ENCODE measurements around the gene EARS2. TPM values are rescaled to one million over a fixed set of nuclear protein-coding genes. Genes with fewer than 3 reads are reported as not detected.

Gene EARS2
- total and polyA plus RNA-seq, 2 of the 8 experiments (the other 6 are each of a cell fraction or from before 2014, with no cell fraction given): 47.8 to 111 TPM

DNA sequence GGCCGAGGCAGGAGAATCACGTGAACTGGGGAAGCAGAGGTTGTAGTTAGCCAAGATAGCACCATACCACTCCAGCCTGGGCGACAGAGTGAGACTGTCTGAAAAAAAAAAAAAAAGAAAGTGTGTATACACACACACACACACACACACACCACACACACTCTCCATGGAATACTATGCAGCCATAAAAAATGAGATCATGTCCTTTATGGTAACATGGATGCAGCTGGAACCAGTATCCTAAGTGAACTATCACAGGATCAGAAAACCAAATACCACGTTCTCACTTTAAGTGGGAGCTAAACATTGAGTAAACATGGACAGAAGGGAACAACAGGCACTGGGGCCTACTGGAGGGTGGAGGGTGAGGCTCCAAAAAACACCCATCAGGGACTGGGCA lies 22.2 kb upstream of the EARS2 start (continued):
- TF ChIP-seq CTCF (IDR thresholded peaks at IDR 0.05; ENCODE audit: control extremely low read depth in 1 of 3, insufficient read depth in 1 of 3, low read depth in 1 of 3, low read length in 3 of 3): no peak
- no peak for TF ChIP-seq JUN (IDR thresholded peaks at IDR 0.05; ENCODE audit: low read depth, low read length)
- TF ChIP-seq GTF2F1 (IDR thresholded peaks at IDR 0.05; ENCODE audit: borderline replicate concordance, low read depth, low read length): no peak
- TF ChIP-seq CREB1 (IDR thresholded peaks at IDR 0.05): no peak
- no peak for TF ChIP-seq RXRA (IDR thresholded peaks at IDR 0.05; ENCODE audit: insufficient read depth, low read depth, low read length)
- no peak for TF ChIP-seq E2F6 (IDR thresholded peaks at IDR 0.05)
